Spleen (tissue), 7 donors: Measurements from ENCODE around the gene BLM.

Source experiments
- CTCF ChIP-seq, 11 experiments: fragments of 200-600 bp in 7 of 11; fragments of 450-650 bp in 4 of 11; sonication (generic) in 4 of 11; IDR thresholded peaks in 8 of 11; conservative IDR thresholded peaks in 3 of 11; 1 replicate in 7 of 11; 2 replicates in 4 of 11; pipeline versions ENCODE4 v1.4.0 to v1.8.0; 2016 to 2021; ENCODE audit warnings: antibody characterized with exemption in 11 of 11, inconsistent platforms in 4 of 11, mild to moderate bottlenecking in 1 of 11
- POLR2A ChIP-seq, 3 donors: fragments of 450-650 bp; IDR thresholded peaks; one replicate each; pipeline ENCODE4 v1.5.1; 2017; ENCODE audit warnings: antibody characterized with exemption in 3 of 3, mild to moderate bottlenecking in 1 of 3
- POLR2AphosphoS5 ChIP-seq, 3 donors: sonication (generic); formaldehyde crosslinking; IDR thresholded peaks; one replicate each; pipeline ENCODE4 v1.5.1; 2017; ENCODE audit warnings: antibody characterized with exemption in 3 of 3
- donor health status: DM: no; HTN: no; CAD: no; lungs with moderate emphysema.
- donor health status: DM: no; HTN: no; CAD: no.
- donor health status: DM: no; HTN: no; CAD: no.

- no peak for TF ChIP-seq CTCF (IDR thresholded peaks at IDR 0.05 in 8 of 11, conservative IDR thresholded peaks at IDR 0.05 in 3 of 11)
- TF ChIP-seq POLR2A (IDR thresholded peaks at IDR 0.05) = no peak
- no peak for TF ChIP-seq POLR2AphosphoS5 (IDR thresholded peaks at IDR 0.05)
These were observed 13.7 kb upstream of the BLM start for GRCh38 chr15:90703455-90703854.
